Measurements from ENCODE around the gene CD180.

CD180 gene

GRCh38 chr5:67190861-67191260, 5.7 kb downstream of the CD180 start:
- H3K36me3 ChIP-seq (ENCODE audit: control insufficient read depth in 2 of 2, insufficient read depth in 2 of 2, low read length in 2 of 2): no peaks in the 10 kb centered on the region
- H3K4me3 ChIP-seq (ENCODE audit: low read length in 2 of 2): no peak overlapping the region
- no peak overlapping the region for H3K27ac ChIP-seq (ENCODE audit: low read depth in 2 of 2, low read length in 2 of 2)
- no peaks in the 10 kb centered on the region for H3K9me3 ChIP-seq (ENCODE audit: control insufficient read depth in 2 of 2, low read length in 2 of 2)
- no peak overlapping the region for H3K9ac ChIP-seq (ENCODE audit: low read depth in 1 of 2, low read length in 2 of 2)
- no peaks in the 10 kb centered on the region for H3K27me3 ChIP-seq (ENCODE audit: control insufficient read depth in 2 of 2, insufficient read depth in 2 of 2, low read length in 2 of 2)
- H3K4me1 ChIP-seq (ENCODE audit: control insufficient read depth in 2 of 2, insufficient read depth in 2 of 2, low read length in 2 of 2): peaks cover 5 to 6% of the 10 kb centered on the region in 2 donors

- Histone ChIP-seq H3K9ac (ENCODE audit: low read depth in 1 of 2, low read length in 2 of 2) (no peak overlapping the region), H3K4me1 (ENCODE audit: control insufficient read depth in 2 of 2, insufficient read depth in 2 of 2, low read length in 2 of 2) (peaks cover 5 to 6% of the 10 kb centered on the region in 2 donors), H3K9me3 (ENCODE audit: control insufficient read depth in 2 of 2, low read length in 2 of 2) (no peaks in the 10 kb centered on the region), H3K4me3 (ENCODE audit: low read length in 2 of 2) (no peak overlapping the region), H3K27me3 (ENCODE audit: control insufficient read depth in 2 of 2, insufficient read depth in 2 of 2, low read length in 2 of 2) (no peaks in the 10 kb centered on the region), H3K27ac (ENCODE audit: low read depth in 2 of 2, low read length in 2 of 2) (no peak overlapping the region), H3K36me3 (ENCODE audit: control insufficient read depth in 2 of 2, insufficient read depth in 2 of 2, low read length in 2 of 2) (no peaks in the 10 kb centered on the region)
These were observed 6.2 kb downstream of the CD180 start for GRCh38 chr5:67190410-67190809.

- Histone ChIP-seq H3K36me3 (ENCODE audit: control insufficient read depth in 2 of 2, insufficient read depth in 2 of 2, low read length in 2 of 2) (no peaks in the 10 kb centered on the region), H3K4me3 (ENCODE audit: low read length in 2 of 2) (no peak overlapping the region), H3K4me1 (ENCODE audit: control insufficient read depth in 2 of 2, insufficient read depth in 2 of 2, low read length in 2 of 2) (peaks cover 5 to 6% of the 10 kb centered on the region in 2 donors), H3K9me3 (ENCODE audit: control insufficient read depth in 2 of 2, low read length in 2 of 2) (no peaks in the 10 kb centered on the region), H3K27me3 (ENCODE audit: control insufficient read depth in 2 of 2, insufficient read depth in 2 of 2, low read length in 2 of 2) (no peaks in the 10 kb centered on the region), H3K27ac (ENCODE audit: low read depth in 2 of 2, low read length in 2 of 2) (no peak overlapping the region), H3K9ac (ENCODE audit: low read depth in 1 of 2, low read length in 2 of 2) (no peak overlapping the region)
These were observed 6.7 kb downstream of the CD180 start for GRCh38 chr5:67189931-67190330.

- Histone ChIP-seq H3K4me1 (ENCODE audit: control insufficient read depth in 2 of 2, insufficient read depth in 2 of 2, low read length in 2 of 2) (peaks cover 5 to 6% of the 10 kb centered on the region in 2 donors), H3K36me3 (ENCODE audit: control insufficient read depth in 2 of 2, insufficient read depth in 2 of 2, low read length in 2 of 2) (no peaks in the 10 kb centered on the region), H3K9ac (ENCODE audit: low read depth in 1 of 2, low read length in 2 of 2) (peak overlapping the region in 1 of 2 donors; percentile 26), H3K27me3 (ENCODE audit: control insufficient read depth in 2 of 2, insufficient read depth in 2 of 2, low read length in 2 of 2) (no peaks in the 10 kb centered on the region), H3K9me3 (ENCODE audit: control insufficient read depth in 2 of 2, low read length in 2 of 2) (no peaks in the 10 kb centered on the region), H3K27ac (ENCODE audit: low read depth in 2 of 2, low read length in 2 of 2) (peak overlapping the region; percentile 1 to 18), H3K4me3 (ENCODE audit: low read length in 2 of 2) (no peak overlapping the region)
These were observed 7.6 kb downstream of the CD180 start for GRCh38 chr5:67189079-67189354.

GRCh38 chr5:67188274-67189078, 8.1 kb downstream of the CD180 start:
- H3K9ac ChIP-seq (ENCODE audit: low read depth in 1 of 2, low read length in 2 of 2): no peak overlapping the region
- peak overlapping the region; percentile 1 to 18 for H3K27ac ChIP-seq (ENCODE audit: low read depth in 2 of 2, low read length in 2 of 2)
- H3K4me3 ChIP-seq (ENCODE audit: low read length in 2 of 2): no peak overlapping the region
- H3K27me3 ChIP-seq (ENCODE audit: control insufficient read depth in 2 of 2, insufficient read depth in 2 of 2, low read length in 2 of 2): no peaks in the 10 kb centered on the region
- no peaks in the 10 kb centered on the region for H3K9me3 ChIP-seq (ENCODE audit: control insufficient read depth in 2 of 2, low read length in 2 of 2)
- no peaks in the 10 kb centered on the region for H3K36me3 ChIP-seq (ENCODE audit: control insufficient read depth in 2 of 2, insufficient read depth in 2 of 2, low read length in 2 of 2)
- peaks cover 2 to 3% of the 10 kb centered on the region in 2 donors for H3K4me1 ChIP-seq (ENCODE audit: control insufficient read depth in 2 of 2, insufficient read depth in 2 of 2, low read length in 2 of 2)

GRCh38 chr5:67187006-67187715, 9.4 kb downstream of the CD180 start:
- Histone ChIP-seq H3K9ac (ENCODE audit: low read depth in 1 of 2, low read length in 2 of 2) (no peak overlapping the region), H3K9me3 (ENCODE audit: control insufficient read depth in 2 of 2, low read length in 2 of 2) (no peaks in the 10 kb centered on the region), H3K36me3 (ENCODE audit: control insufficient read depth in 2 of 2, insufficient read depth in 2 of 2, low read length in 2 of 2) (no peaks in the 10 kb centered on the region), H3K27ac (ENCODE audit: low read depth in 2 of 2, low read length in 2 of 2) (peak overlapping the region in 1 of 2 donors; percentile 26), H3K27me3 (ENCODE audit: control insufficient read depth in 2 of 2, insufficient read depth in 2 of 2, low read length in 2 of 2) (no peaks in the 10 kb centered on the region), H3K4me3 (ENCODE audit: low read length in 2 of 2) (no peak overlapping the region), H3K4me1 (ENCODE audit: control insufficient read depth in 2 of 2, insufficient read depth in 2 of 2, low read length in 2 of 2) (no peaks in the 10 kb centered on the region)

- Histone ChIP-seq H3K9ac (ENCODE audit: low read depth in 1 of 2, low read length in 2 of 2) (no peak overlapping the region), H3K4me3 (ENCODE audit: low read length in 2 of 2) (no peak overlapping the region), H3K27ac (ENCODE audit: low read depth in 2 of 2, low read length in 2 of 2) (no peak overlapping the region), H3K27me3 (ENCODE audit: control insufficient read depth in 2 of 2, insufficient read depth in 2 of 2, low read length in 2 of 2) (no peaks in the 10 kb centered on the region), H3K9me3 (ENCODE audit: control insufficient read depth in 2 of 2, low read length in 2 of 2) (no peaks in the 10 kb centered on the region), H3K4me1 (ENCODE audit: control insufficient read depth in 2 of 2, insufficient read depth in 2 of 2, low read length in 2 of 2) (no peaks in the 10 kb centered on the region), H3K36me3 (ENCODE audit: control insufficient read depth in 2 of 2, insufficient read depth in 2 of 2, low read length in 2 of 2) (no peaks in the 10 kb centered on the region)
These were observed 12.7 kb downstream of the CD180 start for GRCh38 chr5:67183859-67184258.

- Histone ChIP-seq H3K27me3 (ENCODE audit: control insufficient read depth in 2 of 2, insufficient read depth in 2 of 2, low read length in 2 of 2) (no peaks in the 10 kb centered on the region), H3K4me1 (ENCODE audit: control insufficient read depth in 2 of 2, insufficient read depth in 2 of 2, low read length in 2 of 2) (peaks cover 0 to under 1% of the 10 kb centered on the region in 2 donors), H3K9ac (ENCODE audit: low read depth in 1 of 2, low read length in 2 of 2) (peak overlapping the region in 1 of 2 donors; percentile 17), H3K27ac (ENCODE audit: low read depth in 2 of 2, low read length in 2 of 2) (peak overlapping the region; percentile 35 to 37), H3K4me3 (ENCODE audit: low read length in 2 of 2) (no peak overlapping the region), H3K9me3 (ENCODE audit: control insufficient read depth in 2 of 2, low read length in 2 of 2) (peaks cover 0 to 1% of the 10 kb centered on the region in 2 donors), H3K36me3 (ENCODE audit: control insufficient read depth in 2 of 2, insufficient read depth in 2 of 2, low read length in 2 of 2) (no peaks in the 10 kb centered on the region)
These were observed 14.3 kb downstream of the CD180 start for GRCh38 chr5:67182301-67182790.

- Histone ChIP-seq H3K4me3 (ENCODE audit: low read length in 2 of 2) (no peak overlapping the region), H3K27ac (ENCODE audit: low read depth in 2 of 2, low read length in 2 of 2) (peak overlapping the region in 1 of 2 donors; percentile 16), H3K9ac (ENCODE audit: low read depth in 1 of 2, low read length in 2 of 2) (no peak overlapping the region), H3K4me1 (ENCODE audit: control insufficient read depth in 2 of 2, insufficient read depth in 2 of 2, low read length in 2 of 2) (peaks cover 0 to 2% of the 10 kb centered on the region in 2 donors), H3K9me3 (ENCODE audit: control insufficient read depth in 2 of 2, low read length in 2 of 2) (peaks cover 3 to 7% of the 10 kb centered on the region in 2 donors), H3K36me3 (ENCODE audit: control insufficient read depth in 2 of 2, insufficient read depth in 2 of 2, low read length in 2 of 2) (no peaks in the 10 kb centered on the region), H3K27me3 (ENCODE audit: control insufficient read depth in 2 of 2, insufficient read depth in 2 of 2, low read length in 2 of 2) (no peaks in the 10 kb centered on the region)
These were observed 14.9 kb downstream of the CD180 start for GRCh38 chr5:67181648-67182221.

Measured in mucosa of rectum (tissue), 2 donors.